Posterior vena cava (tissue), 2 donors: ENCODE measurements around the gene TMEM186. TPM values are rescaled to one million over a fixed set of nuclear protein-coding genes. Genes with fewer than 3 reads are reported as not detected.
"Not testable (repeated sequence)": the region's sequence is repeated elsewhere in the genome, so short reads cannot be mapped to it uniquely, and the experiment has no call there.

Experiments used
- DNase-seq: peaks from one replicate; pipeline ENCODE4 v3.0.0-alpha.2; 2020; ENCODE audit warnings: low spot score
- intact Hi-C, 2 donors: fragments of 100-400 bp; cut with DNase I; formaldehyde crosslinking; loops; one replicate each; pipeline versions ENCODE4 v1.14.1 to v1.14.2; 2022 to 2023
- total RNA-seq, 2 donors: library from RNA; stranded (reverse); fragmentation: NEBNext Ultra II Directional; extraction: Animal tissue kit (Norgen Biotek cat#: 25700); gene quantifications; one replicate each; pipeline ENCODE4 v1.2.1, GENCODE V29; 2021
- donor health status: DM: yes; HTN: yes; CAD: no.
- donor health status: DM: yes; HTN: yes; CAD: no.

TMEM186 gene
- total RNA-seq, 2 donors from 2014 or later = 5.4 to 6.4 TPM

DNA sequence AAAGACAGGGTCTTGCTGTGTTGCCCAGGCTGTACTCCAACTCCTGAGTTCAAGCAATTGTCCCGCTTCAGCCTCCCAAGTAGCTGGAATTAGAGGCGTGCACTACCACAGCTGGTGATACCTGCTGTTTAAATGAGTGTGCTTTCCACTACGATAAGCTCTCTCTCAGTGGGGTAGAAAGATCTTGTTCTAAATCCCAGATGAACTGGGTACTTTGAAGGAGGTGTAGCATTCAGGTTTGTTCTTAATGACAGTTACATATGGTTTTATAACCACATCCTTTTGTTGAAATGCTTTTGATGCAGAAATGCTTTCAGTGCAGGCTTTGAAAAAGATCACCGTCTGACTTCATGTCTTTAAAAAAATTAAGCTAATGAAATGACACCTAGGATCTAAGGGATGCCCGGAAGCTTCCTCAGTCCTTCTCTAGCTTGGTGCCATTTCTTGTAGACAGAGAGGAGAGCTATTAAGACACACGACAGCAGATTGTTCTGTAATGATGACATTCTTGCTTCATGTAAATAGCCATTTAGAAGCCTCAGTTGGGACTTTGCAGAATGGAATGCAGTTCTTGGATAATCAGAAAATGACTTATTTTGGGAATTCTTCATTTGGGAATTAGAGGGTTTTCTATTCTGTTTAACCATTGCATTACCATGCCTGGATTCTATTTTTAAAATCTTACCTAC is 19.7 kb upstream of the TMEM186 start:
- intact Hi-C loops = no loop called here

DNA sequence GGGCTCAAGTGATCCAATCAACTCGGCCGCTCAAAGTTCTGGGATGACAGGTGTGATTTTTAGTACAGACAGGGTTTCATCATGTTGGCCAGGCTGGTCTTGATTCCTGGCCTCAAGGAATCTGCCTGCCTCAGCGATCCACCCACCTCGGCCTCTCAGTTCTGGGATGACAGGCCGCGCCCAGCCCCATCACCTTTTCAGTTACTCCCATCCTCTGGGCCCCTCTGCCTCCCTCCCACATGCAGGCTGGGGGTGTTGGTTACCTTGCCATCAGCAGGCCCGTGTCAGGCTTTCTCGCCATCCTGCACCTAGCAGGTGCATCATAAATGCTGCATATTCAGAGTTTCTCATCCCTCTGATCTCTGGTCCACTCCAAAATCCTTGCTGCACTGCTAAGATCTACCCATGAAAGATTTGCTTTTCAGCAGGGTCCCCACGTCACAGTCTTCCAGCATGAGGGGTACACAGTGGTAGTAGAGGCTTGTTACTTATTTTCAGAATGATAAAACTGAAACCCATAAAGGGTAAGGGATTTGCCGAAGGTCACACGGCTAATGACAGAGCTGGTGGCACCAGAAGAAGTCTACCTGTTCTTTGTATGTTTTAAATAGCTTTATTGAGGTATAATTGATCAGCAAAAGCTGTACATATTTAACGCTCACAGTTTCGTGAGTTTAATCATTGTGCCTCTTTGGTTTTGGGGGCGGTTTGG is 16.8 kb upstream of the TMEM186 start:
- intact Hi-C loops = no loop called here
- DNase-seq = no peak

More for the DNA sequence above, 19.7 kb upstream of the TMEM186 start:
- no peak for DNase-seq

DNA sequence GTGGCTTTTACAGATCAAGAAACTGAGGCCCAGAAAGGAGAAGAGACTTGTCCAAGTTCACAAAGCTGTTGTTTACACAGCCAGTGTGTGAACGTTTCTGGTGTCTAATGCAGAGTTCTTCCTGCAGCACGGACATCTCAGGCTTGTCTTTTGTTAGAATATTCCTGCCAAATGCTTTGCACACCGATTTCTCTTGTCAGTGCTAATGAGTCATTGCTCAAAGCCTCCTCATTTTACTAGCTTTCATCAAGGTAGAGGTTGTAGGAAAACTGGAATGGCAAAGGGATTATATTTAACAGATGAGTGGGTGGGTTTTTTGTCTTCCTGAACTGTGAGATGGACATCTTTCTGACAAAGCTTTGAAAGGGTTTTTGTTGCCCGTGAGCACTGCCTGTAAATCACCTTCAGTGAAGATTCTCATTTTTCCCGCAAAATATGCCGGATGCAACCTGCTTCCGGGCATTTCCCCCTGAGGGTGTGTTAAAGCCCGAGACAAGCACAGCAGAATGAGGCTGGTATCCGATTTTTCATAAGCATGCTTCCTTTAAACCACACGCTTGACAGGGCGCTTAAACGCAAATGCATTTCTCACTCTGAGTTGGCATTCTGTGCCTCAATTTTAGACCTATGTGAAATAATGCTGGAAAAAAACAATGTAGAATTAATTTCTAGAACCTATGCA is 14.9 kb upstream of the TMEM186 start:
- intact Hi-C loops = no loop called here
- DNase-seq = no peak

DNA sequence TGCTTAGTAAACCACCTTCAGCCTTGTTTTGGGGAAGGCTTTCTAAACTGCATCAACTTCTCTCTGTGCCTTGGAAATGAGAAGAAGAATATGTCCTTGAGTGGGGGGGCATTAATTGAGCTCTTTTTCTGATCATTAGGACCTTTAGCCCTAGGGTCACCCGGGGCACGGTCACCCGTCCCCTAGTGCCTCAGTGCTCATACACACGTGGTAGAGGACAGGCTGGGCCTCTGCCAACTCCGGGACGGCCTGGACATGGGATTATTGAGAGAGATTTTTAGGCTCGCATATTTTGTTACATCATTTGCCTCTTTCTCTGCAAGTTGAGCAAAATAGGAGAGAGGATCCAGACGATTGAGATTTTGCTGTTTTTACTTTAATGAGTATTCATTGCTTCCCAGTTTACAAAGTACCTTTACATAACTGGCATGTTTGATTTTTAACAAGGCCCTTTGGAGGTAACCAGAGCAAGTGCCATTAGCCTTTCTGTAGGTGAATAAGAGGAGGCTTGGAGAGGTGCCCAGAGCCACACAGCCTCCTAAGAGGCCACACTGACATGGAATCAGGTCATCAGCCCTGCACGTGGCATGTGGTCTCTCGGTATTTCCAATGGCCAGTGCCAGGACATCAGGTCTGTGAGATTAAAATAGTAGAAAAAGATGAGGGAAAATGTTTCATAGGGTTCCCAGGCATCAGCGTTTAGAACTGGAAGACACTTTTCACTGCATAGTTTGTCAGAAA is 11.3 kb upstream of the TMEM186 start:
- intact Hi-C loops = loop anchor here in 1 of 2 donors (10.0 kb wide), 1 partner anchor 56 kb away; the partner anchor contains the start of gene CARHSP1
- no peak for DNase-seq

DNA sequence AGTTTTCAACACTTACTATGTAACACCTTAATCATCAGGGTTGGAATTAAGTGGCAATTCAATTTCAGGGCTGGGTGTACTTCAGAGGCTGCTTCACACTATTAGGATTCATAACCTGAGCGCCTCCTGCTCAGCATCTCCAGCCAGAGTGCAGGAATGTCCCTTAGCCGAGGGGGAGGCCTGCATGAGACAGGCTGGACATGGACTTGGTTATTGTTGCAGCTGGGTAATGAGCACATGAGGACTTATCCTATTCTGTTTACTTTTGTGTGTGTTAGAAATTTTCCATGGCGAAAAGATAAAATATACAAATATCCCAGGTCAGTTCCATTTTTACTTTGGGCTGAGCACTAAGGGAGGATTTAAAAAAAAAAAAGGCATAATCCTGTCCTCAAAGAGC is 10.6 kb upstream of the TMEM186 start:
- intact Hi-C loops = loop anchor here in 1 of 2 donors (10.0 kb wide), 1 partner anchor 57 kb away; the partner anchor contains the start of gene CARHSP1
- DNase-seq = no peak

DNA sequence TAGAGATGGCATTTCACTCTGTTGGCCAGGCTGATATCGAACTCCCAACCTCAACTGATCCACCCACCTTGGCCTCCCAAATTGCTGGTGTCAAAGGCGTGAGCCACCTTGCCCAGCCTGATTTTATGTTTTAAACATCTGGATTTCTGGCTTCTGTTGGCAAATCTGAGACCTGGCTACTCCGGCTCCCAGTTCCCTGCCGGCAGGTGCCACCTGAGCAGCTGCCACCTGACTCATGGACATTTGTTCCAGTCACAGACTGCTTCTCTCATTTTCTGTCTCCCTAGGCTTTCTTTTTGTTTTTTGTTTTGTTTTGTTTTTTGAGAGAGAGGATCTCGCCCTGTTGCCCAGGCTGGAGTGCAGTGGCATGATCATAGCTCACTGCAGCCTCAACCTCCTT is 9.8 kb upstream of the TMEM186 start:
- intact Hi-C loops = loop anchor here in 1 of 2 donors (10.0 kb wide), 1 partner anchor 58 kb away; the partner anchor contains the start of gene CARHSP1
- no peak for DNase-seq

DNA sequence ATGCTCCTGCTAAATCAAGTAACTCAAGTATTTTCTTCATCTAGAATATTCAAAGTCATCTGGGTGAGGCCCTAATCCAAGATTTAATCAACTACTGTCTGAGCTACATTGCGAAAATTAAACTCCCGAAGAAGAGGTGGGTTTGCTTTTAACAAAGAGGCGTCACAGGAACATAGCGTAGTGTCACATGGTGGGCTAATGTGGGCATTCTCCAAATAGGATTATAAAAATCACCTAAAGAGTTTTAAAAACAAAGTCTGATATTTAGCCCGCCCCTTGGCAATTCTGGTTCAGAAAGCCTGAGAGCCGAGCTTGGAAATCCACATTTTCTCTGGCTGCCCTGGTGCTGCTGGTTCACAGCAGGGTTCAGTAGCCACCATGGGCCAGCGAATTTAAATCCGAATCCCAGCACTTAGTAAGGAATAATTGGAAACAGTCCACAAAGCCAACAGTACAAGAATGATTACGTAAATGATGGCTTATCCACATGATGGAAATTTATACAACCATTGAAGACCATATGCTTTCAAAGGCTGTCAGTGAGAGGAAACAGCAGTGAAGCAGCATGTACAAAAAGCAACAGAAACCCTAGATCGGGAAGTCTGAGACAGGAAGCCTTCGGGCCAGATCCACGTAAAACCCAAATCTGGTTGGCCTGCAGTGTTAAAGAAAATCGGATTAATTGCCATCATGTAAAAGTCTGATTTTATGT is 9.0 kb upstream of the TMEM186 start:
- DNase-seq = no peak
- intact Hi-C loops = loop anchor here in 1 of 2 donors (10.0 kb wide), 1 partner anchor 58 kb away; the partner anchor contains the start of gene CARHSP1

DNA sequence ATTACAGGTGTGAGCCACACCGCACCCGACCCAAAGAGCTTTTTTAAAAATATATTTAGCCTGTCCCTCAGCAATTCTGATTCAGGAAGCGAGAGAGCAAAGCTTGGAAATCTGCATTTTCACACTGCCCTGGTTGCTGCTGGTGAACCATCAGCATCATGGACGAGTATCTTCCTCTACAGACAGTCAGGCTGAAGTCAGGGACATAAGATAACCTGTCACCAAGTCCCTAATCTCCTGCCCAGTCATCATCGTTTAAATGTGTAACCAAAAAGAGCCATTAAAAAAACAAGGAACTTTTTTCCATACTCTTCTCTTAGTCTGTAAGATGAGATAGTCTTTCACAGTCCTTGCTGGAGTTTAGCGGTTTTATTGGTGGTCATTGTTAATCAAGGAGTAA is 6.9 kb upstream of the TMEM186 start:
- intact Hi-C loops = loop anchor here in 1 of 2 donors (10.0 kb wide), 1 partner anchor 60 kb away; the partner anchor contains the start of gene CARHSP1

DNA sequence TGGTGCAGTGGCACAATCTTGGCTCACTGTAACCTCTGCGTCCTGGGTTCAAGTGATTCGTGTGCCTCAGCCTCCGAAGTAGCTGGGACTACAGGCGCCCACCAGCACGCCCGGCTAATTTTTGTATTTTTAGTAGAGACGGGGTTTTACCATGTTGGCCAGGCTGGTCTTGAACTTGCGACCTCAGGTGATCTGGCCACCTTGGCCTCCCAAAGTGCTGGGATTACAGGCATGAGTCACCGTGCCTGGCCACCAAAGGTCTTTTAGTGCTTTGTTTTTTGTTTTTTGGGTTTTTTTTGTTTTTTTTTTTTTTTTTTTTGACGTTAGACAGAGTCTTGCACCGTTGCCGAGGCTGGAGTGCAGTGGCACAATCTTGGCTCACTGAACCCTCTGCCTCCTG is 6.3 kb upstream of the TMEM186 start:
- not testable (repeated sequence) for DNase-seq
- intact Hi-C loops = loop anchor here in 1 of 2 donors (10.0 kb wide), 1 partner anchor 61 kb away; the partner anchor contains the start of gene CARHSP1

More for the DNA sequence above, 6.9 kb upstream of the TMEM186 start:
- no peak for DNase-seq

DNA sequence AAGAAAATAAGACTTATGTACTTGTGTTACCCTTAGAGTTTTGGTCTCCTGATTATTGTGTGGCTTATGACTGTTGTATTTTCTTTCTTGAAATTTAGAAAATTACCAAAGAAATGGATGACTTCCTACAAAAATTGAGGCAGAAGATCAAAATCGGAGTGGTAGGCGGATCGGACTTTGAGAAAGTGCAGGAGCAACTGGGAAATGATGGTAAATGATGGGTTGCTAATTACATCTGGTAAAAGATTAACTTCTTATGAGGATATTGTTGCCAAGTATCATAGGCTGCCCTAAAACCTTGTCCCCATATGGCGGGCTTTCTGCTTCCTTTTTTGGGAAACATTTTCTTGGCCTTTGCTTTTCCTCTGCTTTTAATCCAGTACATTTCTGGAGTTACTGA is 4.3 kb upstream of the TMEM186 start:
- intact Hi-C loops = loop anchor here in 1 of 2 donors (10.0 kb wide), 1 partner anchor 63 kb away; the partner anchor contains the start of gene CARHSP1
- no peak for DNase-seq

DNA sequence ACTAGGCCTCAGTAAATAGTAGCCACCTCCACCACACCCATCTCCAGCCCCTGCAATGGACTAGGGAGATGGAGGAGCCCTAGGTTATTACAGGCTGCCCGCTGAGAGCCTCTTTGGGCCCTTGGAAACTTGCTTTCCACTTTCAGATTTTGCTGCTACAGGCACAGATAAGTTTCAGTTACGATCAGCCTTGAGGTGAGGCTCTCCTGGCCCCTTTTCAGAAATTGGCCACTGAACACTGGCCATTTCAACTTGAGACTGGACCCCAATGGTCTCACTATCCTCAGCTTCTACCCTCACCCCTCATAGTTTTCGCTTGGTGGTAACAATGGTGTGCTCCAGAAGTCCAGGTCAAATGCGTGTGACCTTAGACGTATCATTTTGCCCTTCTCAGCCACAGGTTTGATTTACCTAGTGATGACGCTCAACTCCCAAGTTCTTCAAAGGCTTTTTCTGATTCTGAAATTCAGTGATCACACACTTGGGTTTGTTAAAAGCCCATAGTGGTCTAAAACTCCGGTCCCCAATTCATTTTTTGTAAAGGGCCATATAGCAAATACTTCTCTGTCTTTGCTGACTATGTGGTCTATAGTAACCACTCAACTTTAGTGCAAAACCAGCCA is 1.2 kb upstream of the TMEM186 start:
- intact Hi-C loops = no loop called here

DNA sequence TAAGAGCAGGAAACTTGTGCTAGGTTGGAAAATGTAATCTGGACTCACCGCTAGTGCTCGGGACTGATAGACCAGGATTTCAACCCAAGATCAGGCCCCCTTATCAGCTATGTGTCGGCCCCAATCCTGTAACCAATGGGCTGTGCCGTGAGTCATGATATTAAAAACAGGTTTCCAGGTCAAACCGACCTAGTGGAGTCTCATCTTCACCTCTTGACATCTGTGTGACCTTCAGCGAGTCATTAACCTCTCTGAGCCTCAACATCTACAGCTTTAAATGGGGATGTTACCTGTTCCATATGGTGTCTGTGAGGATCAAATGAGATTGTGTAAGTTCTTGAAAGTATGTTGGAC is 712 bp upstream of the TMEM186 start:
- intact Hi-C loops = no loop called here
- no peak for DNase-seq

More for the DNA sequence above, 1.2 kb upstream of the TMEM186 start:
- no peak for DNase-seq

DNA sequence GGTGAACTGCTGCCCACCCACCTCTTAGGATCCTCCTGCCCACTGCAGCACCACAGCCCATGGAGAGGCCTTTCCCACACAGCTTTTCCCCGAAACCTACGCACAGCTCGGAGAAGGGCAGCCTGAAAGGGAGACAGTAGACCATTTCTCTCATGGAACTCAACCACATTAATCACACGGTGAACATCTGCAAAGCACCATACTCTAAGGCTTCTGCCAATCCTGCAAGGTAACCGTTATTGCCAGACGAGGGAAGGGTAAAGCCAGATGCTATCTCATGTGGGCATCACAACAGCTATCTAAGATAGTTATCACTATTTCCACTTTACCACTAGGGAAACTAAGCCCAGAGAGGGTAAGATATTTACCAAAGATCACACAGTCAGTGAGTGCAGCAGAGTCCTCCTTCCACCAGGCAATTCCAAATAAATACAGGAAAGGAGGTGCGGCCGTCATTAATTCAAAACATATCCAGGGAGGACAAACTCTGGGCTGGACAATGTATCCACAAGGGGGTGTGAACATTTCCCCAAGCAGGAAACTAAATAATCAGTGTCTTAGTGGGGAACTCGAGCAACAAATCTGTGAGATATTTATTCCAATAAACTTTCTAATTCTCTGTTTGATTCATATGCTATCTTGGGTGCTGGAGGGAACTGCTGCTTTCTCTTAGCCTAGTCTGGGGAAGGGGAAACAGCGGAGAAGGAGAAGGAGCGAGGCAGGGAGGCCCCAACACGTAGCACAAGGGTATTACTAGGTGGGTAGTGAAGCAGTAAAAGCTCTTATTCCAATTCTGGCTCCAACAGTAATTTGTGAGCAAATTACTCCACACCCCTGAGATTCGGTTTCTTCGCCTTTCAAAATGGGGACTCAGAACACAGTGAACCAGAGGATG is 723 bp downstream of the TMEM186 start:
- intact Hi-C loops = no loop called here
- DNase-seq = no peak

DNA sequence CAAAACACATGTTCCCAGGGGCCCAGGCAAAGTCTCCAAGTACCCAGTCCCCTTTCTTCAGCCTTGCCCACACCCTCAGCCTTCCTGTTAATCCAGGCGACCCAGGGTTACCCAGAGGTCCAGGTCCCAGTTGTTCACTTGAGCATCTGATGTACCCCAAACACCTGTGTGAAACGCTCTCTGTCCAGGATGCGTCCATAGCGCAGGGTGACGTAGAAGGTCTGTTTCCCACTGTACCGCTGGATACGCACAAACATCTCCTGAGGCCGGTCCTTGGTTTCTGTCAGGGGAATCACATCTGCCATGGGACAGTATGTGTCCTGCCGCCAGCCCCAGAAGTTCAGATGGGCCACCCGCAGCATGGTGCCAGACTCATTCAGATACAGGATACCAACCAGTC is 1.6 kb downstream of the TMEM186 start:
- DNase-seq = no peak
- intact Hi-C loops = no loop called here

DNA sequence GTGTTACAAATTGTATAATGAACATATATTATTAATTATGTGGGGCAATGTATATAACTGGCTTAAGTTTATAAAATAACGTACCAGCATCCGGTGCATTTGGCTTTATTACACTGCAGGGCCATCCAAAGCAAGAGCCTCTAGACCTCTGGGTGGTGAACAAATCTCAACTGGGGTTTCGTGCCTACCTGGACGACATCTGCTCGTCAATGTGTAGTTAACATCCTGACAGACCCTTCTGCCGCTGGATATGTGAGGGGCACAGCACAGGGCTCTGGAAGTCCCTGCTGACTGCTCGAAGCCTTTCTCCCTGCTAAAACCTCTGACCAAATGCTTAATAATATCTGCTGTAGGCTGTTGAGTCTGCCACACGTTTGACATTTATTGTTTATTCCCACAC is 2.3 kb downstream of the TMEM186 start:
- DNase-seq = no peak
- intact Hi-C loops = no loop called here

DNA sequence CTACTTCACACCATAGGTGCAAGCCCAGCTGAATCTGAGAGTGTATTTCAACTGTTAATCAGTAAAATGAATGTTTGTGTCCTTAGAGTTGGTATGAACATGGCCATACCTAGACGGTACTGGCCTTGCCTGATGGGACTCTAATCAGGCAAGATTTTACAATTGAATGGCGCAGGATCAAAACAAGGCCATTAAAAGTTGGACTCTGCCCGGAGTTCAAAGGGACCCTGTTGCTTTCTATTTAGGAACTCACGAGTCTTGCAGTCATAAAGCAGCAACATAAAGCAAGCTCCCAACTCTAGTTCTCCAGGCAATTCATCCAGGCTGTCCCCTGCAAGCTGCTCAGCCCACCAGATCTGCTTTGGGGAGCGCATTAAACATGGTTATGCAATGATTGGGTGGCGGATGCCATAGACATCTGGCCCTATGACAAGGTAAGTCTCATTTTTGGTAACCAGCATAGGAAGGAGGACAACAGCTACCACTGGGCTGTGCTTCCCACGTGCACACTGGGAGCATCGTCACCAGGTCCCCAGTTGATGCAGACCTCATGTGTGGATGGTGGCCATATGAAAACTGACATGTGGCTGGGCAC is 8.8 kb downstream of the TMEM186 start:
- intact Hi-C loops = no loop called here

DNA sequence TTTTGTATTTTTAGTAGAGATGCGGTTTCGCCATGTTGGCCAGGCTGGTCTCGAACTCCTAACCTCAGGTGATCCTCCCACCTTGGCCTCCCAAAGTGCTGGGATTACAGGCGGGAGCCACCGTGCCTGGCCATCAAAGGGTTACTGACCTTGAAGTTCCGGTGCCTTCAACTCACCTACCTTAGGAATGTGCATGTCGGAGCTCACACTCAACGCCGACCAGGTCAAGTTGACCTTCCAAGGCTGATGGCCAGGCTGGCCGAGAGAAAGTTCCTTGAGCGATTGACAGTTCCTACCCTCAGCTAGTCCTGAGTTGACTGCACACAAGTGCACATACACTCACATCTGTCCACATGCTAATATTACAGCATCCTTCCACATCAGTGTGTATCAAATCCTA is 11.1 kb downstream of the TMEM186 start:
- DNase-seq, intact Hi-C loops: not testable (repeated sequence)

More for the DNA sequence above, 8.8 kb downstream of the TMEM186 start:
- DNase-seq = no peak
